ENCODE data around the gene GALNT17.

The GALNT17 gene

DNA sequence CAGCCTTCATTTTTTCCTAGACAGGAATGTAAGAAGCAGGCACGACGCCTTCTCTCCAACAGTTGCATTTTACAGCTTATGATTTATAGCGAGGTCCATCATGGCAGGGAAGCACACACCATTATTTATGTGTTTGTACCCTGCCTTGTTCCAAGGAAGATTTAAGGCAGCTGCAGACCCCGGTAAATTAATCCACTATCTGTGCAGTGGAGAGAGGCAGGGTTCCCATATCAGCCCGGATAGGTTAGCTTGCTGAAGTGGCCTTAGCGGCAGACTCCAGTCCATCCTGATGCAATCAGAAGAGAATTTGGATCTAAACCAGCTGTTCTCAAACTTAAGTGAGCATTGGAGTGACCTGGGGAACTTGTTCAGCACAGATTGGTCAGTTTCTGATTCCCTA is 359.4 kb downstream of the GALNT17 start:
- DNase-seq (ENCODE audit: low read depth in 2 of 3, low spot score in 2 of 3): no peak

DNA sequence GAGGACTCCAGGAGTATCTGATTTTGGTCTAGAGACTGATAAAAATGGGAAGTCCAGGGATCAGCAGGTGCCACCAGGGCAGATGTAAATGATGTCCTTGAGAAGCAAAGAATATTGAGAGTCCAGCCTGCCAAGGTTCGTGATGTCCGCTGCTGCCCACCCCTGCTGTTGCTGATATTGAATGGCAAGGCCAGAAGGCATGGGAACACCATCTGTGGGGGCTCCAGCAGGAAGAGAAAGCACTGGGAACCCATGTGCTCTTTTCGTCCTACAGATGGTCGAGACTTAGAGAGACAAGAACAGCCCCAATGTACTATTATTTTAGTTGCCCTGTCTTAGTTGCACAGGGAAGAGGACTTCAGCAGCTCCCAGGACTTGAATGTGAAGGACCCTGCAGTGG is 363.9 kb downstream of the GALNT17 start:
- no peak for DNase-seq (ENCODE audit: low read depth in 2 of 3, low spot score in 2 of 3)

DNA sequence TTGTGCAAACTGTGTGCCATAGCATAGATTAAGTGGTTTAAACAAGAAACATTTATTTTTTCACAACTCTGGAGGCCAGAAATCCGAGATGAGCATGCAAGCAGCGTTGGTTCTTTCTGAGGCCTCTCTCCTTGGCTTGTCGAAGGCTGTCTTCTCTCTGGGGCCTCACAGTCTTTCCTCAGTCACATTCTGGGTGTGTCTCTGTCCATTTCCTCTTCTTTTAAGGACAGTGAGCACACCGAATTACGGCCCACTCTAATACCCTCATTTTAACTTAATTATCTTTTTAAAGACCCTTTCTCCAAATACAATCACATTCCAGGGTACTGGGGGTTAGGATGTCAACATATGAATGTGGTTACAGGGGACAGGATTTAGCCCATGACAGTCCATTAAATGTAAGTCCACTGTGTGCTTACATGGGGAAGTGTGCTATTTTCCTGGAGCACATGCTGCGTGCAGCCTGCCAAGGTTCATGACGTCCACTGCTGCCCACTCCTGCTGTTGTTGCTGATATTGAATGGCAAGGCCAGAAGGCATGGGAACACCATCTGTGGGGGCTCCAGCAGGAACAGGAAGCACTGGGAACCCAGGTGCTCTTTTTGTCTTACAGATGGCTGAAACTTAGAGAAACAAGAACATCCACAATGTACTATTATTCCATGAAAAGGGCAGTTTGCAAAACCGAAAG is 365.5 kb downstream of the GALNT17 start:
- DNase-seq (ENCODE audit: low read depth in 2 of 3, low spot score in 2 of 3): no peak

DNA sequence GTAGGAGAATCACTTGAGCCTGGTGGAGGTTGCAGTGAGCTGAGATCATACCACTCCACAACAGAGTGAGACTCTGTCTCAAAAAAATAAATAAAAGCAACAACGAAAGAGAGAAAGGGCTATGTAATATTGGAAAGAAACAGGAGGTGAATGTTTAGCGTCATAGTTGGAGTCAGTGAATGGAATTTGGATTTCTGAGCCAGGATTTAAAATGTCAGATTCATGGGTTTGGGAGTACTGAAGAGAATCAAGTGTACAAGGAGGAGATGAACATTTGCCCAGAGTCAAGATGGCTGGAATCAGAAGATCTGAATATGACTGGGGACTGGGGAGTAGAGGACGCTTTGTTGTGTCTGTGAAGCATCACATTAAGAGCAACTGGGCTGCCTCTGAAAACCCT is 366.4 kb downstream of the GALNT17 start:
- DNase-seq (ENCODE audit: low read depth in 2 of 3, low spot score in 2 of 3): no peak

DNA sequence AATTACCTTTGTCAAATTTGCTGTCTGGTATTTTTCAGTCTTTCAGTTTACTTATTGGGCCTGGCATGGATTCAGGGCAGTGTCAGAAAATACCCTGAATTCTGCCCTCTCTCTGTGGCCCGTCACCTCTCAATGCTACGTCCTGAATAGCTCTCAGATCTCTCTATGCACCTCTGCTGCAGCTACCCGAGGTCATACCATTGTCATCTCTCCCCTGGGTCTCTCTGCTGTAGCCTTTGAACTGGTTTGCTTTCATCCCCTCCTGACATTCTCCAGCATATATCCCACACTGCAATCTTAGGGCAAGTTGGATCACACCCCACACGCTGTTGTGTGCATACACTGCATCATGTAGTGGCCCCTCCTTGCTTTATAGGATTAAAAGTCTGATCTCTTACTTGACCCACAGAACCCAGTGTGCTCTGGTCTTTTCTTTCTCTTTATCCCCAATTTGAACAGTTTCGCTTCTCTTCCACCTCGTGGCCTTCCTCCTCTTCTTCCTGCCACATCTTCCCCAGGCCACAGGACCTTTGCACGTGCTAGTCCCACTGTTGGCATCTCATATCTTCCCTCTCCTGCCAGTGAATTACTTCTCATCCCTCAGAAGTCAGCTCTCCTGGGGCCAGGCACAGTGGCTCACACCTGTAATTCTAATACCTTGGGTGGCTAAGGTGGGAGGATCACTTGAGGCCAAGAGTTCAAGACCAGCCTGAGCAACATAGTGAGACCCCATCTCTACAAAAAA is 372.9 kb downstream of the GALNT17 start:
- DNase-seq (ENCODE audit: low read depth in 2 of 3, low spot score in 2 of 3): no peak

DNA sequence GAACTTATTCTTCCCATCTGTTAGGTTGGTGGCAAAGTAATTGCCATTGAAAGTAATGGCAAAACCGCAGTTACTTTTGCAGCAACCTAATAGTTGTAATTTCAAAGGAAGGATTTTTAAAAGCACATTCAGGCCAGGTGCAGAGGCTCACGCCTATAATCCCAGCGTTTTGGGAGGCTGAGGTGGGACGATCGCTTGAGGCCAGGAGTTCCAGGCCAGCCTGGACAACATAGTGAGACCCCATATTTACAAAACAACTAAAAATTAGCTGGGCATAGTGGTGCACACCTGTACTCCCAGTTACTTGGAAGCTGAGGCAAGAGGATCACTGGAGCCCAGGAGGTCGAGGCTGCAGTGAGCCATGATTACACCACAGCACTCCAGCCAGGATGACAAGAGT is 374.9 kb downstream of the GALNT17 start:
- DNase-seq (ENCODE audit: low read depth in 2 of 3, low spot score in 2 of 3): no peak

DNA sequence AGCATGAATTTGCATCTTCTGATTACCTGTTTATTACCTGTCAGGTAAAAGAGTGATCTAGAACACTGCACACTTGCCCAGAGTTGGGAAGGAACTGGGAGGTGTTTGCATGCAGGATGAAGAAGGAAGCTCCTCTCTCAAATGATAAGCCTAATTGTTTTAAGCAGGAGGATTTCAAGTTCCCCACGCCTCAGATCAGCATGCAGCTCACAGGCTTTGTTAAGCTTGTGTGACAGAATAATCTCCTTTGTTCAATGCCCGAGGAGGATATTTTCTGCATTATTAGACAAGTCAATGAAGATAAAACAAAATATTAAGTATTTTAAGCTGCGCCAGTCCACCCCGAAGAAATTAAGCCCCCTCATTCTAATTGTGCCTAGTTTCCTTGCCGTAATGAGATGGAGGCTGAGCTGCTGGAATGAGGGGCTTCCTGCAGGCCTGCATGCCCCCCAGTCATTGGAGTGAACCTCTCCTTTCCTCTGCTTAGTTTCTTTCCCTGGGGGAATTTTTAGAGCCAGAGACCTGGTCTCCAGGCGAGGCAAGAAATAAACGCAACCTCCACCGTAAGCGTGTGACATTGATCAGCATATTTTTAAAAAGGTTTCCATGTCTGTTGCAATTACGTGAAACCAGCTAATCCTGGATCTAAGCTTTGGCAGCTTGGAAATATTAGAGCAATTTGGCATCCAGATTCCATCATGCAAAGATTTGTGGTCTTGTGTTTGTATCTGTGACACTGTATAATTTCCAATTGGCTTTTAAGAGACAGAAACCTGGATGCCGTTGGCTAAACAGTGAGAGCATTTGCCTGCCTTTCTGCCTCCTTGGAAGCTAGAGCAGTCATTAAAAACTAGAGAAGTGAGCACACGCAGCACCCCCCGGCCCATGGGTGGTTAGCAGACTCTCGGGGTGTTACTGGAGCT is 376.0 kb downstream of the GALNT17 start:
- DNase-seq (ENCODE audit: low read depth in 2 of 3, low spot score in 2 of 3): no peak

DNA sequence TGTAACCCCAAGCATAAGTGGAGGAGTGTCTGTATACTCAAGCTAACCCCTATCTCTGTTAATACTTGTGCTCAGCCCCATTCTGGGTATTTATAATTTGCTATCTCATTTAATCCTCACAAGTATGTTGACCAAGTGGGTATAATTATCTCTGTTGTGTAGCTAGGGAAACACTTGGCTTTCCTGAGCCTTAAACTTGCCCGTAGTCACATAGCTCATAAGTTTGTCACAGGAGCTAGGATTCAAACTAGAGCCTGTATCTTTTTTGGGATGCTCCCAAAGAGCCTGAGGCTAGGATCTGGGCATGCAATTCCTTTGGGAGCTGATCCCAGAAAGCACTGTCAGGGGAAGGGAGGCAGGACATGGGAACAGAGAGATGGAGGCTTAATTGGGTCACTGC is 377.4 kb downstream of the GALNT17 start:
- DNase-seq (ENCODE audit: low read depth in 2 of 3, low spot score in 2 of 3): no peak

DNA sequence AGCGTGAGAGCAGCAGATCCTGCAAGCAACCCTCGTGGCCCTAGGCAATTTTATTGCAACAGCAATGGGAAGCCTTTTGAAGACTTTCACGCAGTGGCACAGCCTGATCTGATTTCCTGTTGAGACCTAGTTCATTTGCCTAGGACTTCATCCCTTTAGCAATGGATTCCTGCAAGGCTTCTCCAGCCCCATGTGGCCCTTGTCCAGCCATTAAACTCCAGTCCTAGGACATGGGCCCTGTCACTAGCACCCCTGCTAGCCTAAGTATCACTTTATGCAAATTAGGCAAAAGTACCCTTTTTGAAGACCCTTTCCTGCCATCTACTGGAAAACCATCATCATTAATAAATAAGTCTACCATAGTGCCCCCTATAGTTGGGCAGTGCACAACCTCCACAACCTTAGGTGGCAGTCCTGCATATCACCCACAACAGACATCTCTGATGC is 379.4 kb downstream of the GALNT17 start:
- no peak for DNase-seq (ENCODE audit: low read depth in 2 of 3, low spot score in 2 of 3)

DNA sequence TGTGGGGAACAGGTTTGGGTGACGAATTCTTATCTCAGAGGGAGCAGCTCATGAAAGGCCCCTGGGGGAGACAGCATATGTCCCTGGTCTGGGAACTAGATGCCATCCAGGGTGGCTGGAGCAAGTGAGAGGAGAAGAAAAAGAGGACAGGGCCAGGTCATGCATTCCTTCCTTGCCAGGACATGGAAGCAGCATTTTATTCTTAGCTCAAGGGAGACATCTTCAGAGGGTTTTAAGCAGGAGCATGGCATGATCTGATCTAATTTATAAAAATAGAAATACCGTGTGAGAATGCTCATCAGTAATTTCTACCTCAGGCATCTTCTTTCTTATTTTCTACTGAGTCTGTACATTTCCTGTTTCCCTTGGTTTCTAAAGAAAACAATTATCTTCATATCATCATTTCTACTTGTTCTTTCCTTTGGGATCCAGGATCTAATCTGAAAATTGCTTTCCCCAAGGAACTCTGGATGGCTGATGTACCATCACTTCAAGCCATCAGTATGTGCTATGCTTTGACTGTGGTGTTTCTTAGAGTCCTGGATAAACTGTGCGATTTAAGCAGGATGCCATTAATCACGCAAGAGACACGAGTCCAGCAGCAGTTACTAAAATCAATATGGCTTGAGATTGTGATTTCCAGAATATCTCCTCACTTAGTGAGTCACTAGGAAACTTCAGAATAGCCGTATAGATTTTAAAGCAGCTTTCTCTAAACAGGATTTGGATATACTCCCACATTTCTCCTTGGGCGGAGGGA is 386.2 kb downstream of the GALNT17 start:
- DNase-seq (ENCODE audit: low read depth in 2 of 3, low spot score in 2 of 3): no peak

DNA sequence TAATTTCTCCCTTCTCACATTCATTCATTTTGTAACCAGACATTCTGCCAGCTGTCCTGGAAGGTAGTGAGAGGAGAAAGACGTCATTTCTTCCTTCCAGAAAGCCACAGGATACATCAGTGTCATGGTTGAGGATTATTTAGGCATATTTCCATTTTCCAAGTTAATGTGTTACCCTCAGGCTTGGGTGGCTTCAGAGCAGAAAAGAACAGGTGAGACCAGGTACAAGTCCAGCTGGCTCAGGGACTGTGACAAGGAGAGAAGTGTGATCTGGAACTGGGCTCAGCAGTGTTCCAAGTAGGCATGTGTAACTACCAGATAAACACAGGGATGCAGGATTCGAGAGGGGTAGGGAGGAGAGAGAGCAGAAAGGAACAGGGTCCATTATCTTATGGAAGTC is 386.9 kb downstream of the GALNT17 start:
- DNase-seq (ENCODE audit: low read depth in 2 of 3, low spot score in 2 of 3): no peak

DNA sequence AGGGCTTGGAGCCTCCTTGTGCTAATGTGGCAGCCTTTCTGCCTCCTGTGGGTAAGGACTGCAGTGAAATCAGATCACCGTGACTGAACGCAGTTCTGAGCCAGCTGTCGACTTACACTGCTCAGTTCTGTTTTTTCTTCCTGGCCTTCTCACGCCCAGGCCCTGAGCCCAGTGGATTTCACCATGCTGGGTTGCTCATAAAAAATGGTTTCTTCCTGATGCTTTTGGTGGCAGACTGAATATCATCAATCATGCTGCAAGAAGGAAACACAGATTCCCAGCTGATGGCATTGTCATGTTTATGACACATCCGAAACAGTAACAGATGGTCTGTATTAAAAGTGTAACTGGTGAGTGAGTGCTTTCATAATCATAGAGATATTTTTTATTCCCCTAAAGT is 389.6 kb downstream of the GALNT17 start:
- DNase-seq (ENCODE audit: low read depth in 2 of 3, low spot score in 2 of 3): no peak

DNA sequence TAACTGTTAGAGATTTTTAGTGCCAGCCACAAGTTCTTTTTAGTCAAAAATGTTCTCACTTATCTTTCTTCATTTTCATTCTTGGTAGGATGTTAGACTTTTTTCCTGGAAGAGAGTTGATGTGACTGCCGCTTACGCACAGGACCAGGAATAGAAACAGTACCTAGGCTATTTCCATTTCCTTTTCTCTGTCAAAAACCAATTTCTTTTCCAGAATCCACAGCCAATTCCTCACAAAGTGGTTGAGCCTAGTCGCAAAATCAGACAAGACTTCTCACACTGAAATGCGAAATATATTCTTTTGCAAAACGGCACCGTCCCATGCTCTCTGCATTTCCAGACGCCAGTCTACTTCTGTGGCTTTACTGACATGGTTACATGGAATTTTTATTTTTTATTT is 394.2 kb downstream of the GALNT17 start:
- DNase-seq (ENCODE audit: low read depth in 2 of 3, low spot score in 2 of 3): no peak

DNA sequence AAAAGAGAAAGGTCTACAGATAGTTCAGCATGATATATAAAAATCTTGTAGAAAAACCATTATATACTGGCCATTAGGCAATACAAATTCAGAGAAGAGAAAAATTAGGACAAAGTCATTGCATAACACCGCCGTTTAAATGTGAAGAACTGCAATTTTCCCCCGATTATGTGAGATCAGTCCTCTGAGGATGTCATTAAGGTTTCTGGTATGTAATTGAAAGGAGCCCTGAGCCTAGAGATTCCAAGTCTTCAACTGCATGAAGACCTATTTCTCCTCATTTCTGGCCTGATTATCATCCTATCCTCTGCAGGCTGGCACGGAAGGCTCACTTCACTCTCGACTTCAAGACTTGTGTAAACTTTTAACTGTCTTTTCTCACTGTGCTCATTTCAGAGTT is 395.3 kb downstream of the GALNT17 start:
- DNase-seq (ENCODE audit: low read depth in 2 of 3, low spot score in 2 of 3): no peak

DNA sequence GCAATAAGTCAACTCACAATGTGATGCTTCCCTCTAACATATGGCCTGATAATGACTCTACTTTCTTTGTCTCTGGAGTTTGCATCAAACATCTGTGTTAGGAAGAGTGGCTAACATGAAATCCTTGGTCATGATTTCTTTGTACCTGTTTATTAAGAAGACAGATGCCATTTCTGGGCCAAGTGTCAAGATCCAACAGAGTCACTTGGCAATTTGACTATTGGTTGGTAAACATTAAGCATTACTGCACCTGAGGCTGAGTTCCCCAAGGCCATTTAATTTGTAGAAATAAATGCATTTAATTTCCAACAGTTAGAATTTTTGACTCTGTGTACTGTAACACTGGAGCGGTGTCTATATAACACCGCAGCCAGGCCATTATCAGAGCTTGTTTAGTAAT is 403.7 kb downstream of the GALNT17 start:
- DNase-seq (ENCODE audit: low read depth in 2 of 3, low spot score in 2 of 3): no peak

DNA sequence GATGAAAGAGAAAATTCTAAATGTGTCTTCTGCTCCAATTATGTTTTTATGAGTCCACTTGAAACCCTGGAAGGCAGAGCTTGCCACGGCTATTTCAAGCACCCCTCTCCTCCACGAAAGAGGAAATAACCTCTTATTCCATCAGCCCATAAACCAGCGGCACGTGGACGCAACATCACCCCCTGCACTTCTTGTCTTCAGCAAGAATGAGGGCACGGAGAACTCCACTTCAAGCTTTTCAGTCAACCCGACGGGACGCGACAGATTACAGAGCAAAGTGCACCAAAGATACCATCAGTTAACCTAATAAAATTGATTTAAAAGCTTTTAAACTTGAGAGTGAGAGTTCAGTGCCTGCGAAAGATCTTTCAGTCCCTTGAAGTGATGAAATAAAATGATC is 406.3 kb downstream of the GALNT17 start:
- DNase-seq (ENCODE audit: low read depth in 2 of 3, low spot score in 2 of 3): no peak

DNA sequence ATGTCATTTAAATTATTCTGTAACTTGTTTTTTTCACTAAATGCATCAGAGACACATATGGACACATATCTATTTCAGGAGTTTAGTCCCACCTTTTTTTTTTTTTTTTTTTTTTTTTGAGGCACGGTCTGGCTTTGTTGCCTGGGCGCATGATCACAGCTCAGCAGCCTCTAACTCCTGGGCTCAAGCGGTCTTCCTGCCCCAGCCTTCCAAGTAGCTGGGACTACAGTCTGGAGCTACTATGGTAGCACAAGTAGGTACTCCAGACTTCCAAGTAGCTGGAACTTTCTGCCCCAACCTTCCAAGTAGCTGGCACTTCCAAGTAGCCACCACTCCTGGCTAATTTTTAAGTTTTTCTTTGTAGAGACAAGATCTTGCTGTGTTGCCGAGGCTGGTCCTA is 407.7 kb downstream of the GALNT17 start:
- no peak for DNase-seq (ENCODE audit: low read depth in 2 of 3, low spot score in 2 of 3)

DNA sequence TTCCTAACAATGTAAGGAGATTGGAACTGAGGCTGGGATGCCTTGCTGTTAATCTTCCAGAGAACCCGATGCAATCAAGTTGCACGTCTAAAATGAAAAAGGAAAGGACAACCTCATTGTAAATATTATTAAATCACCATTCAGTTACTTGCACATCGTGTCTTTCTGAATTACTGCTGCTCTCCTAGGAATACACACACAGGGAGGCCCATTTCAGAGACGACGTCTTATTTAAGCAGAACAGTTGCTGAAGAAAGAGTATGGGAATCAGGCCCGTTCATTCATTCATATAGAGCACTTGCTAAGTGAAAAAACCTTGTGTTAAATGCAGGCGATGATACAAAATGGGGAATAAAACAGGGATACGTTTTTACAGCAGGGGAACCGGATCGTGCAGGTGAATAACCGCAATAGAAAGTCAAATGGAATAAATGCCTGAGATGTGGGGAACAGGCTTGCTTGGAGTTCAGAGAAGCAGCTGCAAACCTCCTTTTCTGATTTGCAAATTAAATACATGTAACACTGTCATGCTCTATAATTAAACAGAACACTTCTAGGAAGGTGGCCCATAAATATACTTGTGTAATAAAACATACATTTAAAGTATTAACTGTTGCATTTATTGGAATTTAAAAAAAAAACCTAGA is 409.9 kb downstream of the GALNT17 start:
- no peak for DNase-seq (ENCODE audit: low read depth in 2 of 3, low spot score in 2 of 3)

DNA sequence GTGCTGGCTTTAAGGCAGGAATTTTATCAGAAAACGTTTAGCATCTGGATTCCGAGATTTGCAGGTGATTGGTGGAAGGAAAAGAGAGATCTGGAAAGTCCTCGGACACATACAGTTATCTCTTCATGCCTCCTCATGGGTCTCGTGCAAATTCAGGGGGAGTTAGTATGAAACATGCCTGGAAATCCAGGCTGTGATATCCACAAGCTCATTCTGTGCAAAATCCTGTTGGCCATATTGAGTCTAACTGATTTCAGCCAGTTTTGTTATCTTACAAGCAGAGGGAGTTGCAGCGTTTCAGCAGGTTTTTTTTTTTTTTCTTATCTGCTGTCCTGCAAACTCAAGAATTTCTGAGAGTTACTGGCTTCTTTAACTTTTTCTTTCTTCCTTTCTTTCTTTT is 411.5 kb downstream of the GALNT17 start:
- no peak for DNase-seq (ENCODE audit: low read depth in 2 of 3, low spot score in 2 of 3)

DNA sequence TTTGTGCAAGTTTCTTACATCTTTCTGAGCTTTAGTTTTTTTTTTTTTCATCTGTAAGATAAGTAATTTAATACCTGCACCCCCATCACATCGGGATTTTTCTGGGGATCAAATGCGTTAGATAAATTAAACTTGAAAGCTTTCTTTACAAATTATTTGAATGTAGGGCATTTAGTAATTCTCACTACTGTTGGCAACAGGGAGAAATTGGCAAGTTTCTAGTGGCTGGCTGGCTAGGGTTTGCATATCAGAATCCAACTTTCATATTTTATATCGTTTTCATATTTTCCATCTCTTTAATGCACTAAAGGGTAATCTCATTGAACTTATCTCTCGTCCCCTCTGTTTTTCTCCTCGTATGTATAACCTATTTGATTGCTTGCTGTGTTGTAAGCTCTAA is 412.9 kb downstream of the GALNT17 start:
- DNase-seq (ENCODE audit: low read depth in 2 of 3, low spot score in 2 of 3): no peak

DNA sequence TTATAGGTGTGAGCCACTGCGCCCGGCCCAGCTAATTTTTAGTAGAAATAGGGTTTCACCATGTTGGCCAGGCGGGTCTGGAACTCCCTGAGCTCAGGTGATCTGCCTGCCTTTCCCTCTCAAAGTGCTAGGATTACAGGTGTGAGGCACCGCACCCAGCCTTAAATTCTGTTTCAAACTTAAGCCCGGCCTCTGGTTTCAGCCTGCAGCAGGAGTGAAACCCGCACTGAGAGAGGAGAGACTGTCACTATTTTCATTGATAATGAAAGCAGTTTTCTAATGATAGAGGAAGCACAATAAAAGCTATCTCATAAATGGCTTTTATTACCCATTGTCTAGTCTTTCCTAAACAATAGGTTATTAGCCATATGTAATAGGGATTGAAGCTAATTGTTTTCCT is 415.5 kb downstream of the GALNT17 start:
- no peak for DNase-seq (ENCODE audit: low read depth in 2 of 3, low spot score in 2 of 3)
